SU-DHL-6 (cell line): ENCODE results near the gene SERINC2.

Source experiments
- H2AFZ ChIP-seq: fragments of 200-600 bp; sonication (generic); 2 replicates; pipeline ENCODE4 v1.6.1; 2014; ENCODE audit warnings: low read depth, mild to moderate bottlenecking, moderate library complexity, mixed read lengths, antibody characterized with exemption, low read length; ENCODE audit not compliant: severe bottlenecking
- H3F3A ChIP-seq: fragments of 200-600 bp; shearing (Covaris generic); 2 replicates; pipeline ENCODE4 v1.6.0; 2016; ENCODE audit warnings: antibody characterized with exemption, mild to moderate bottlenecking; ENCODE audit not compliant: insufficient read depth
- H3K27ac ChIP-seq: fragments of 200-600 bp; sonication (generic); 2 replicates; pipeline ENCODE4 v1.5.1; 2016; ENCODE audit warnings: low read depth, mild to moderate bottlenecking, low read length, moderate library complexity, mixed read lengths
- H3K27me3 ChIP-seq: fragments of 200-600 bp; sonication (generic), shearing (Covaris generic); 2 replicates; pipeline ENCODE4 v1.6.0; 2014; ENCODE audit warnings: mild to moderate bottlenecking, low read length
- H3K36me3 ChIP-seq: fragments of 200-600 bp; sonication (generic); 2 replicates; pipeline ENCODE4 v1.6.1; 2014; ENCODE audit warnings: mild to moderate bottlenecking, low read length, mixed read lengths
- H3K4me2 ChIP-seq: fragments of 300-600, 200-600 bp; shearing (Covaris generic), sonication (generic); 2 replicates; pipeline ENCODE4 v1.6.0; 2014; ENCODE audit warnings: low read length, low read depth, mild to moderate bottlenecking; ENCODE audit not compliant: poor library complexity, severe bottlenecking
- H3K4me3 ChIP-seq: fragments of 200-600 bp; sonication (generic); 2 replicates; pipeline ENCODE4 v1.5.1; 2014; ENCODE audit warnings: antibody characterized with exemption, low read length, mild to moderate bottlenecking, mixed read lengths; ENCODE audit not compliant: insufficient read depth, poor library complexity, severe bottlenecking
- H3K79me2 ChIP-seq: fragments of 200-600 bp; sonication (generic); 2 replicates; pipeline ENCODE4 v1.6.1; 2014; ENCODE audit warnings: mild to moderate bottlenecking, low read length, moderate library complexity; ENCODE audit not compliant: insufficient read depth
- H3K9ac ChIP-seq: fragments of 200-600 bp; sonication (generic); 2 replicates; pipeline ENCODE4 v1.7.0; 2014; ENCODE audit warnings: mild to moderate bottlenecking, low read length
- H3K9me2 ChIP-seq: fragments of 200-600 bp; sonication (generic); replicated peaks from 2 replicates; pipeline ENCODE4 v1.6.1; 2014; ENCODE audit warnings: low read length; ENCODE audit not compliant: insufficient read depth
- H3K9me3 ChIP-seq: fragments of 200-600 bp; sonication (generic); 2 replicates; pipeline ENCODE4 v1.6.1; 2014; ENCODE audit warnings: low read length, mixed read lengths; ENCODE audit not compliant: insufficient read depth
- H4K20me1 ChIP-seq: fragments of 200-600 bp; sonication (generic); 2 replicates; pipeline ENCODE4 v1.6.1; 2014; ENCODE audit warnings: low read depth, mild to moderate bottlenecking, antibody characterized with exemption, low read length, moderate library complexity, mixed read lengths
- EZH2phosphoT487 ChIP-seq: fragments of 200-600 bp; sonication (generic), shearing (Covaris generic); conservative IDR thresholded peaks from 2 replicates; pipeline ENCODE4 v1.6.1; 2018; ENCODE audit warnings: mild to moderate bottlenecking, antibody characterized with exemption, low read length, moderate library complexity, mixed read lengths
- TF ChIP-seq, protein P1 (sequence below): fragments of 200-600 bp; sonication (generic); IDR thresholded peaks from one replicate; pipeline ENCODE4 v1.5.1; 2017; ENCODE audit warnings: antibody characterized with exemption, mild to moderate bottlenecking, low read length, moderate library complexity; ENCODE audit not compliant: insufficient read depth, poor library complexity, severe bottlenecking

Gene SERINC2

DNA sequence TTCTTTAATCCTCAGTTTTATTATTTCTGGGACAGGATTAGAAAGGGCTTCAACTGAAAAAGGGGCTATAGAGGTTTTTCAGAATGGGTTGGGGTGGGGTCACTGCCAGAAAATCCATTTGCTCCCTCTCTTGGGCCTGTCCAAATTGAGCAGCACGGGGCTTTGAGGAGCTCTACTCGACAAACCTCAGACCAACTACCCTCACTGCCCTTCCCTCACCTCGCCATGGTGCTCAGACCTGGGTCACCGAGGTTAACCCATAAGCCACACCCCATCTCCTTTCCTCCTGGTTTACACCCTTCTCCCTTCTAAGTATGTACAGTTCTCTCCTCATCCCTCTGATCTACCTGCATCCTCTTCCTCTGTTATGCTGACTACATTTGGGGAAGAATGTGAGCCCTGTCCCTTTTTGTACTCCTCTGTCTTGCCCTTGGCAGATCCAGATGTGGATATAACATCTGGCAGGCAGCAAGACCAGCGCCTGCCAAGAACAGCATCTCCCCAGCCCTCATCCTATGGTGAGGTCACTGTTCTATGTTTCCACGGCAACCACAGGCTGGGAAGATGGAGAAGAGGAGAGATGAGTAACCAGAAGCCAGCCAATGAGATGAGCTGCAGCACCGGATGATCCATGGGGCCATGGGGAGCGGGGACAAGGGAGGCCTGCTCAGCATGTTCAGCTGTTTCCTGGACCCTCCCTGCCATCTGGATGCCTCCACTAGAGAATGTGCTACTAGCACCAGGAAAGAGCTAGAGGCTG is 36.5 kb upstream of the SERINC2 start:
- H3F3A ChIP-seq = no peaks in the 10 kb centered on the region
- H4K20me1 ChIP-seq = no peaks in the 10 kb centered on the region
- H3K4me3 ChIP-seq = no peak overlapping the region
- no peaks in the 10 kb centered on the region for H3K9me2 ChIP-seq
- no peak overlapping the region for H2AFZ ChIP-seq
- no peaks in the 10 kb centered on the region for H3K9me3 ChIP-seq
- no peaks in the 10 kb centered on the region for H3K79me2 ChIP-seq
- no peaks in the 10 kb centered on the region for H3K36me3 ChIP-seq
- H3K27ac ChIP-seq = no peak overlapping the region
- no peak overlapping the region for H3K4me2 ChIP-seq
- no peak overlapping the region for H3K9ac ChIP-seq
- TF ChIP-seq, protein P1, sequence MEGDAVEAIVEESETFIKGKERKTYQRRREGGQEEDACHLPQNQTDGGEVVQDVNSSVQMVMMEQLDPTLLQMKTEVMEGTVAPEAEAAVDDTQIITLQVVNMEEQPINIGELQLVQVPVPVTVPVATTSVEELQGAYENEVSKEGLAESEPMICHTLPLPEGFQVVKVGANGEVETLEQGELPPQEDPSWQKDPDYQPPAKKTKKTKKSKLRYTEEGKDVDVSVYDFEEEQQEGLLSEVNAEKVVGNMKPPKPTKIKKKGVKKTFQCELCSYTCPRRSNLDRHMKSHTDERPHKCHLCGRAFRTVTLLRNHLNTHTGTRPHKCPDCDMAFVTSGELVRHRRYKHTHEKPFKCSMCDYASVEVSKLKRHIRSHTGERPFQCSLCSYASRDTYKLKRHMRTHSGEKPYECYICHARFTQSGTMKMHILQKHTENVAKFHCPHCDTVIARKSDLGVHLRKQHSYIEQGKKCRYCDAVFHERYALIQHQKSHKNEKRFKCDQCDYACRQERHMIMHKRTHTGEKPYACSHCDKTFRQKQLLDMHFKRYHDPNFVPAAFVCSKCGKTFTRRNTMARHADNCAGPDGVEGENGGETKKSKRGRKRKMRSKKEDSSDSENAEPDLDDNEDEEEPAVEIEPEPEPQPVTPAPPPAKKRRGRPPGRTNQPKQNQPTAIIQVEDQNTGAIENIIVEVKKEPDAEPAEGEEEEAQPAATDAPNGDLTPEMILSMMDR = no peak
- no peak for TF ChIP-seq EZH2phosphoT487
- H3K27me3 ChIP-seq = no peaks in the 10 kb centered on the region

DNA sequence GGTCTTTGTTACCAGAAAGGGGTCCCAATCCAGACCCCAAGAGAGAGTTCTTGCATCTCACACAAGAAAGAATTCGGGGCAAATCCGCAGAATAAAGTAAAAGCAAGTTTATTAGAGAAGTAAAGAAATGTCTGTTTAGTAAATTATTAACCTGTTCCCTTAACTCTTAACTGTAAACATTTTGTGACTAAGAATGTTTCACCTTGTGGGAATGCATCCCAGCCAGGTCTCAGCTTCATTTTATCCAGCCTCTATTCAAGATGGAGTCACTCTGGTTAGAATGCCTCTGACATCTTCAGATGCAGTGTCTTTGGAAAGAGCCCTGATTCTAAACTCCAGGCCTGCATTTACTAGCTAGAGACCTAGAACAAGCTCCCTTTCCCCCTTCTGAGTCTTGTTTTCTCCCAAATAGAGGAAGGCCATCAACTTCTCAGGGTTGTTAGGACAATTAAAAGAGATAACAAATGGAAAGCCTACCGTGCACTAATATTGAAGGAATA is 35.6 kb upstream of the SERINC2 start:
- H3K79me2 ChIP-seq = no peaks in the 10 kb centered on the region
- H3K4me2 ChIP-seq = no peak overlapping the region
- H3K4me3 ChIP-seq = no peak overlapping the region
- H3K9me2 ChIP-seq = no peaks in the 10 kb centered on the region
- H3K9ac ChIP-seq = no peak overlapping the region
- H3K27ac ChIP-seq = no peak overlapping the region
- no peaks in the 10 kb centered on the region for H3K9me3 ChIP-seq
- H3K36me3 ChIP-seq = no peaks in the 10 kb centered on the region
- no peaks in the 10 kb centered on the region for H3F3A ChIP-seq
- TF ChIP-seq EZH2phosphoT487 = no peak
- TF ChIP-seq, protein P1 = no peak
- H2AFZ ChIP-seq = no peak overlapping the region
- H3K27me3 ChIP-seq = no peaks in the 10 kb centered on the region
- no peaks in the 10 kb centered on the region for H4K20me1 ChIP-seq

DNA sequence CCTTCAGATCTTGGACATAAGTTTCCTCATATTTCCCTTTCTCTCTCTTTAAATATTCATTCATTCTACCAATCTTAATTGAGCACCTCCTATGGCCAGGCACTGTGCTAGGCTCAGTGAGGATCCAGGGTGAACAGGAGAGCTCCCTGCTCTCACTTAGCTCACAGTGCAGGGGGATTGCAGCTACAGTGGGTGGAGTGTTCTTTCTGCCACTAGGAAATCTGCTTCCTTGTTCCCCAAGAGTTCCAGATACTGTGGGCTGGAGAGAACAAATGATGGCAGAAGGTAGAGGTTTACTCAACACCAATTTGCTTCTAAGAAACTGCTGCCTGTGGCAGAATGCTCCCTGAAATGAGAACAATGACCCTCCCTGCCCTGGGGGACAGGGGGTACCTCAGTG is 35.0 kb upstream of the SERINC2 start:
- TF ChIP-seq EZH2phosphoT487 = no peak
- TF ChIP-seq, protein P1 = no peak
- no peaks in the 10 kb centered on the region for H3K36me3 ChIP-seq
- H3K9ac ChIP-seq = no peak overlapping the region
- H3K79me2 ChIP-seq = no peaks in the 10 kb centered on the region
- no peak overlapping the region for H3K4me2 ChIP-seq
- H3F3A ChIP-seq = no peaks in the 10 kb centered on the region
- no peak overlapping the region for H3K27ac ChIP-seq
- H4K20me1 ChIP-seq = no peaks in the 10 kb centered on the region
- H3K9me3 ChIP-seq = no peaks in the 10 kb centered on the region
- H3K4me3 ChIP-seq = no peak overlapping the region
- no peaks in the 10 kb centered on the region for H3K27me3 ChIP-seq
- H3K9me2 ChIP-seq = no peaks in the 10 kb centered on the region
- no peak overlapping the region for H2AFZ ChIP-seq
